Measurements from ENCODE around the gene OR2T11. TPM values are rescaled to one million over a fixed set of nuclear protein-coding genes. Genes with fewer than 3 reads are reported as not detected.
"Not testable (repeated sequence)": the region's sequence is repeated elsewhere in the genome, so short reads cannot be mapped to it uniquely, and the experiment has no call there.

OR2T11 gene
- not detected for total RNA-seq

GRCh38 chr1:248634991-248635390 is at the start of gene OR2T11:
OR2T11 (minus strand) TSS chr1:248635091; CDS start chr1:248627128, 7,963 bp downstream.
- H3K9me3 ChIP-seq; DNase-seq; H3K4me3 ChIP-seq; H3K27me3 ChIP-seq; H3K4me1 ChIP-seq; intact Hi-C loops (cut with DNase I); H3K36me3 ChIP-seq; H3K27ac ChIP-seq: not testable (repeated sequence)
- WGBS, 2 donors, result no CpG with 5 or more reads among the region's 2 CpGs

GRCh38 chr1:248681651-248682050 is 46.8 kb upstream of the OR2T11 start:
- intact Hi-C loops (cut with DNase I), result no loop called here
- TF ChIP-seq POLR2A (IDR thresholded peaks at IDR 0.05), result no peak
- TF ChIP-seq CTCF (IDR thresholded peaks at IDR 0.05), result no peak
- no peak overlapping the region for H3K27ac ChIP-seq
- no peak overlapping the region for H3K4me3 ChIP-seq
- DNase-seq, result no peak
- no peaks in the 10 kb centered on the region for H3K36me3 ChIP-seq
- no peaks in the 10 kb centered on the region for H3K27me3 ChIP-seq
- WGBS, 2 donors, result 76 to 78% methylated on average over 8 of the region's 8 CpGs
- H3K4me1 ChIP-seq, result no peaks in the 10 kb centered on the region
- no peaks in the 10 kb centered on the region for H3K9me3 ChIP-seq

- H3K27me3 ChIP-seq, result no peaks in the 10 kb centered on the region
- DNase-seq, result no peak
- no peak overlapping the region for H3K4me3 ChIP-seq
- TF ChIP-seq POLR2A (IDR thresholded peaks at IDR 0.05) (no peak), CTCF (IDR thresholded peaks at IDR 0.05) (no peak)
- no peaks in the 10 kb centered on the region for H3K4me1 ChIP-seq
- H3K9me3 ChIP-seq, result peaks cover 0 to 6% (median 5%) of the 10 kb centered on the region in 3 donors
- no peaks in the 10 kb centered on the region for H3K36me3 ChIP-seq
- intact Hi-C loops (cut with DNase I), result no loop called here
- H3K27ac ChIP-seq, result no peak overlapping the region
- WGBS, 2 donors, result 40 to 41% methylated on average over 1 of the region's 1 CpG
These were observed 35.1 kb upstream of the OR2T11 start for GRCh38 chr1:248670003-248670402.

- H3K9me3 ChIP-seq; intact Hi-C loops (cut with DNase I); H3K27me3 ChIP-seq; H3K4me3 ChIP-seq; H3K27ac ChIP-seq; DNase-seq; H3K36me3 ChIP-seq; H3K4me1 ChIP-seq: not testable (repeated sequence)
- 56 to 61% methylated on average over 5 of the region's 5 CpGs for WGBS, 2 donors
These were observed 28.8 kb upstream of the OR2T11 start for GRCh38 chr1:248663453-248664328.

- 81 to 91% methylated on average over 1 to 3 of the region's 6 CpGs for WGBS, 2 donors
- DNase-seq; H3K27ac ChIP-seq; H3K9me3 ChIP-seq; intact Hi-C loops (cut with DNase I); H3K4me3 ChIP-seq; H3K27me3 ChIP-seq; H3K36me3 ChIP-seq; H3K4me1 ChIP-seq: not testable (repeated sequence)
These were observed 21.9 kb upstream of the OR2T11 start for GRCh38 chr1:248656797-248657196.

- H3K4me3 ChIP-seq; H3K9me3 ChIP-seq; DNase-seq; intact Hi-C loops (cut with DNase I); H3K27me3 ChIP-seq; H3K27ac ChIP-seq; H3K36me3 ChIP-seq; H3K4me1 ChIP-seq: not testable (repeated sequence)
- whole genome bisulfite sequencing, 2 donors, result 50% methylated on average over 1 of the region's 3 CpGs; no CpG with 5 or more reads in 1 of the 2 donors
These were observed 20.5 kb upstream of the OR2T11 start, which contains the start of gene OR2T27 for GRCh38 chr1:248655354-248655753. OR2T27 (minus strand) TSS chr1:248655528; CDS start chr1:248650884, 4,644 bp downstream.

GRCh38 chr1:248648770-248649536 is 14.1 kb upstream of the OR2T11 start:
- H3K4me1 ChIP-seq; H3K4me3 ChIP-seq; intact Hi-C loops (cut with DNase I); DNase-seq; H3K27me3 ChIP-seq; H3K36me3 ChIP-seq; H3K27ac ChIP-seq; H3K9me3 ChIP-seq: not testable (repeated sequence)
- WGBS, 2 donors, result no CpG with 5 or more reads among the region's 1 CpG

- H3K36me3 ChIP-seq; DNase-seq; intact Hi-C loops (cut with DNase I); H3K27ac ChIP-seq; H3K9me3 ChIP-seq; H3K4me1 ChIP-seq; H3K4me3 ChIP-seq; H3K27me3 ChIP-seq: not testable (repeated sequence)
- 67% methylated on average over 1 of the region's 3 CpGs; no CpG with 5 or more reads in 1 of the 2 donors for WGBS, 2 donors
These were observed 10.3 kb upstream of the OR2T11 start, which contains the start of gene OR2T35 for GRCh38 chr1:248645178-248645577. OR2T35 (minus strand) TSS chr1:248645278; CDS start chr1:248639258, 6,020 bp downstream.

GRCh38 chr1:248642971-248643651 is 8.2 kb upstream of the OR2T11 start:
- H3K27ac ChIP-seq; H3K4me1 ChIP-seq; H3K27me3 ChIP-seq; DNase-seq; H3K36me3 ChIP-seq; H3K9me3 ChIP-seq; H3K4me3 ChIP-seq; intact Hi-C loops (cut with DNase I): not testable (repeated sequence)
- WGBS, 2 donors, result no CpG with 5 or more reads among the region's 4 CpGs

GRCh38 chr1:248641583-248641982 is 6.7 kb upstream of the OR2T11 start:
- H3K36me3 ChIP-seq; H3K4me3 ChIP-seq; H3K9me3 ChIP-seq; H3K27me3 ChIP-seq; intact Hi-C loops (cut with DNase I); H3K27ac ChIP-seq; H3K4me1 ChIP-seq; DNase-seq: not testable (repeated sequence)
- no CpG with 5 or more reads among the region's 5 CpGs for WGBS, 2 donors
